ENCODE measurements around the gene CKMT1A. TPM values are rescaled to one million over a fixed set of nuclear protein-coding genes. Genes with fewer than 3 reads are reported as not detected.
"Not testable (repeated sequence)": the region's sequence is repeated elsewhere in the genome, so short reads cannot be mapped to it uniquely, and the experiment has no call there.

Gene CKMT1A
- total RNA-seq (not detected), polyA plus RNA-seq (under 1 TPM; 0.03 to 0.14 (median 0.12) TPM)
- long read RNA-seq, donor 1: 0 reads
- long read RNA-seq, donor 2: 0 reads

DNA sequence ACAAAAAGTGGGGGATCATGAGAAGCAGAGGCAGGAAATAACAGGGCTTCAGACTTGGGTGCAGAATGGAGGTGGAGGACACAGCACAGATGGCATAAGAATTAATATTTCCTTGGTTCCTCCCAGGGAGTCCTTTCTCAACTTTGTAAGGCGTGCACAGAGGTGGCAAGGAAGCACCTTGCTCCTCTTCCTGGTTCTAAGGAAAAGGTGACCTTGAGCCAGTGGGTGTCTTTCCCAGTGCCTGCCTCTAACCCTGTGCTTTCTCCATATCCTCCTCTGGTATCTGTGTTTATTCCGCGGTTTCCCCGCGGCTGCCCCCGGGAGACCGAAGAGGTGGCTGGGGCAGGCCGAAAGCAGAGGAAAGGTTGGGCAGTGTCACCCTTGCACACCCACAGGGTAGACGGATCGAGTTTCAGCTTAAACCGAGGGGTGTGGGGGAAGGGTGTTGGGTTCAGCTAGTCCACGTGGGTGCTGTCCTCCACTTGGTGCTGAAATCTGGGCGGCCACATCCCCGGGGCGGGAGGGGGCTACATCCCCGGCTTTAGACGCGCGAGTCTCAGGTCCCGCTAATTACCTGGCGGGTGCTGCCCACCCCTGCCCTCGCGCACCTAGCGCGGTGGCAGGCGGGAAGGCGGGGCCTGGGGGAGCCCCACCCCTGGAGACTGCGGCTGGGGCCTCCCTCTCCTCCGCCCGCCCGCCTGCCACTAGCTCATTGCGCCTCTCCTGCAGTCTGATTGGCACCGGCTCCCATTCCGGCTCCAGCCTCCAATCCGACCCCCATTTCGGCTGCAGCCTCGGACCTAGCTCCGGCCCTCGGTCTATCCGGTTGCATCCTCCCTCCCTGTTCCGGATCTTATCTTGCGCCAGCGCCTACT lies at the start of gene CKMT1A:
Gene CKMT1A (plus strand): TSS at position 712 of the 875 bp plus-strand sequence. CDS start 192 bp downstream, outside the sequence.
- WGBS, 3 donors: no CpG with 5 or more reads among the region's 43 CpGs
- ATAC-seq: peak; percentile 26 to 41 (median 36)
- intact Hi-C loops (cut with DNase I); H3K9me3 ChIP-seq; H3K4me1 ChIP-seq; H3K27me3 ChIP-seq (ENCODE audit: insufficient read depth in 3 of 3, low read length in 2 of 3); H3K4me3 ChIP-seq; H3K36me3 ChIP-seq (ENCODE audit: insufficient read depth in 1 of 2, low read depth in 1 of 2); H3K27ac ChIP-seq; DNase-seq: not testable (repeated sequence)

- DNase-seq (no peak), ATAC-seq (peak in 1 of 4 donors; percentile 27)
- Histone ChIP-seq H3K36me3 (ENCODE audit: insufficient read depth in 1 of 2, low read depth in 1 of 2) (peaks cover 0 to 26% of the 10 kb centered on the region in 2 donors), H3K4me1 (no peaks in the 10 kb centered on the region), H3K9me3 (no peaks in the 10 kb centered on the region), H3K27ac (no peak within 1 kb of the TSS), H3K27me3 (ENCODE audit: insufficient read depth in 3 of 3, low read length in 2 of 3) (no peaks in the 10 kb centered on the region), H3K4me3 (no peak within 1 kb of the TSS)
- intact Hi-C loops (cut with DNase I): no loop called here
- 84 to 89% (median 86%) methylated on average over 65 to 85 of the region's 85 CpGs for WGBS, 3 donors
- TF ChIP-seq CTCF (IDR thresholded peaks at IDR 0.05): no peak
Observed at GRCh38 chr15:43648649-43649429, 44.8 kb upstream of the CKMT1A start, which contains the start of gene CATSPER2. CATSPER2 (minus strand) TSS chr15:43648844; CDS start chr15:43648061, 783 bp downstream.

GRCh38 chr15:43649430-43649926 lies 44.2 kb upstream of the CKMT1A start:
- H3K9me3 ChIP-seq; intact Hi-C loops (cut with DNase I); H3K27ac ChIP-seq; H3K27me3 ChIP-seq (ENCODE audit: insufficient read depth in 3 of 3, low read length in 2 of 3); H3K4me1 ChIP-seq; DNase-seq; H3K4me3 ChIP-seq: not testable (repeated sequence)
- ATAC-seq: peak in 1 of 4 donors; percentile 35
- peaks cover 0 to 26% of the 10 kb centered on the region in 2 donors for H3K36me3 ChIP-seq (ENCODE audit: insufficient read depth in 1 of 2, low read depth in 1 of 2)
- 94 to 99% (median 94%) methylated on average over 14 to 16 of the region's 16 CpGs for WGBS, 3 donors

GRCh38 chr15:43659727-43660126 lies 33.9 kb upstream of the CKMT1A start:
- H3K4me3 ChIP-seq; H3K27me3 ChIP-seq (ENCODE audit: insufficient read depth in 3 of 3, low read length in 2 of 3); H3K27ac ChIP-seq; intact Hi-C loops (cut with DNase I); H3K9me3 ChIP-seq; ATAC-seq; H3K4me1 ChIP-seq; H3K36me3 ChIP-seq (ENCODE audit: insufficient read depth in 1 of 2, low read depth in 1 of 2); DNase-seq: not testable (repeated sequence)
- 98 to 100% (median 100%) methylated on average over 2 to 5 of the region's 10 CpGs for WGBS, 3 donors

DNA sequence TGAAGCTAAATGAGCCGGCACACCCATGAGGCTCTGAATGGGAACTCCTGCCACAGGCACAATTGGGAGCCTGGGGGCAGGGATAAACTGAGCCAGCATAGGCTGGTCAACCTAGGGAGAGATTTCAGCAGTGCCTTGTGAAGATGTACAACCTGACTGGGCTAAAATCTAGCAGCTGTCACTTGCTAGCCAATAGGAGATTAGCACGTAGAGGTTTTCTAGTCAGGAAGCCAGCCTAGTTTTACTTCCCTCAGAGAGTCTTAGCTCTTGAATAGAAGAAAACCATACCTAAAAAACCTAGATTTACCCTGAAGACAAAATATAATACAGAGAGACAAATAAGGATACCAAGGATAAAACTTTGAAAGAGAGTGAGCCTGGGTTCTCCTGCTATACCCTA lies 31.4 kb upstream of the CKMT1A start:
- H3K9me3 ChIP-seq; H3K27me3 ChIP-seq (ENCODE audit: insufficient read depth in 3 of 3, low read length in 2 of 3); DNase-seq; intact Hi-C loops (cut with DNase I); H3K4me1 ChIP-seq; H3K4me3 ChIP-seq; H3K27ac ChIP-seq; ATAC-seq; H3K36me3 ChIP-seq (ENCODE audit: insufficient read depth in 1 of 2, low read depth in 1 of 2): not testable (repeated sequence)
- WGBS, 3 donors: 90 to 100% (median 100%) methylated on average over 1 of the region's 2 CpGs

DNA sequence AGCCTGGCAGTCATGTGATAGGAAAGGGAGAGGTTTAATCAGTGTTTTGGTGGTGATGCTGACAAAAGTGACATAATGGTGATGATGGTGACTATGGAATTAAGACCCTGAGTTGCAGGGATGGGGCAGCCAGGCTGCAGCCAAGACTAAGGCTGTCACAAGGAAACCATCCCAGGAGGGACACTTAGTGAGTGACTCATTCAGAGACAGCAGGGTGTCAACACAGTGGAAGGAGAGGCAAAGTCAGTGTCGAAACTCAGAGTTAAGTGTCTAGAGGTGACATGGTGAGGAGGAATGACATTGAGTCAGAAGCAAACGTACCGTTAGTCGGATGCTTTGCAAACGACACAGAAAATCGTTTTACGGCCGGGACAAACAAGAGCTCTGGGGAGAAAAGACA lies 30.3 kb upstream of the CKMT1A start:
- WGBS, 3 donors: no CpG with 5 or more reads among the region's 8 CpGs
- H3K36me3 ChIP-seq (ENCODE audit: insufficient read depth in 1 of 2, low read depth in 1 of 2); H3K4me3 ChIP-seq; intact Hi-C loops (cut with DNase I); H3K4me1 ChIP-seq; DNase-seq; H3K27me3 ChIP-seq (ENCODE audit: insufficient read depth in 3 of 3, low read length in 2 of 3); H3K27ac ChIP-seq; H3K9me3 ChIP-seq: not testable (repeated sequence)
- ATAC-seq: peak in 1 of 4 donors; percentile 57

- WGBS, 3 donors: no CpG with 5 or more reads among the region's 1 CpG
- H3K9me3 ChIP-seq; H3K27ac ChIP-seq; DNase-seq; ATAC-seq; H3K27me3 ChIP-seq (ENCODE audit: insufficient read depth in 3 of 3, low read length in 2 of 3); H3K4me3 ChIP-seq; intact Hi-C loops (cut with DNase I); H3K4me1 ChIP-seq; H3K36me3 ChIP-seq (ENCODE audit: insufficient read depth in 1 of 2, low read depth in 1 of 2): not testable (repeated sequence)
Observed at GRCh38 chr15:43666177-43666576, 27.5 kb upstream of the CKMT1A start.

GRCh38 chr15:43674175-43674574 lies 19.5 kb upstream of the CKMT1A start:
- H3K4me1 ChIP-seq; H3K27me3 ChIP-seq (ENCODE audit: insufficient read depth in 3 of 3, low read length in 2 of 3); DNase-seq; H3K9me3 ChIP-seq; H3K36me3 ChIP-seq (ENCODE audit: insufficient read depth in 1 of 2, low read depth in 1 of 2); ATAC-seq; H3K4me3 ChIP-seq; H3K27ac ChIP-seq; intact Hi-C loops (cut with DNase I): not testable (repeated sequence)
- WGBS, 3 donors: no CpG with 5 or more reads among the region's 1 CpG

DNA sequence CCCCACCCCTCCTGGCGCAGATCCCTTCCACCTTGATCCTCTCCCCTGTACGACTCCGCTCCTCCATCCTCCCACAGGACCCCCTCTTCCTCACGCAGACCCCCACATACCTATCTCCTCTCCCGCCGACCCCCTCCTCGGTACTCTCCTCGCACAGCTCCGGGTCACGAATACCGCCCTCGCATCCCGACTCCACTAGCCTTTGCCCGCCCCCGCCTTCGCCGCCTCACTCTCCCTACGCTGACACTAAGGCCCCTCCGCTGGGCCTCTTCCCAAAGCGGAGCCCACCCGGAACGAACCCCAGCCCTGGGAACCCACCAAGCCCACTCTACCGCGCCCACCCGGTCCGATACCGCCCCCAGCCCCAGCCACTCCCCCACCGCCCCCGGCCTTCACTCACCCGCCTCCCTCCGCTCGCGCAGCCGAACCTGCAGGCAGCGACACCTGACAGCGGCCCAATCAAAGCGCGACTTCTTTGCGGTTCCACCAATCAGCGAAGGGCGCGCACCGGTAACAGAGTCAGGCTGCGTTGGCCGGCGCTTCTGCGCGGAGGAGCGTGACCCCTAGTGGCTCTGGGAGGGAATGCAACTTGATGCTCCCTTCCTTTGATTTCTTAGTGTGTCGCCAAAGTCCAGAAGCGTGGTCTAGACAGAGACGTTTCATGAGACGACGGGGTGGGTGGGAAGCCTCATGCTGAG lies 3.9 kb upstream of the CKMT1A start:
- WGBS, 3 donors: no CpG with 5 or more reads among the region's 54 CpGs
- ATAC-seq: peak; percentile 99 to 100 (median 100)
- H3K9me3 ChIP-seq; DNase-seq; H3K4me1 ChIP-seq; H3K27me3 ChIP-seq (ENCODE audit: insufficient read depth in 3 of 3, low read length in 2 of 3); H3K36me3 ChIP-seq (ENCODE audit: insufficient read depth in 1 of 2, low read depth in 1 of 2); H3K27ac ChIP-seq; H3K4me3 ChIP-seq; intact Hi-C loops (cut with DNase I): not testable (repeated sequence)
